Measurements from ENCODE around the gene XRCC4. TPM values are rescaled to one million over a fixed set of nuclear protein-coding genes. Genes with fewer than 3 reads are reported as not detected.

The XRCC4 gene
- total RNA-seq, 2 donors from 2014 or later: 10.6 to 17.3 TPM

DNA sequence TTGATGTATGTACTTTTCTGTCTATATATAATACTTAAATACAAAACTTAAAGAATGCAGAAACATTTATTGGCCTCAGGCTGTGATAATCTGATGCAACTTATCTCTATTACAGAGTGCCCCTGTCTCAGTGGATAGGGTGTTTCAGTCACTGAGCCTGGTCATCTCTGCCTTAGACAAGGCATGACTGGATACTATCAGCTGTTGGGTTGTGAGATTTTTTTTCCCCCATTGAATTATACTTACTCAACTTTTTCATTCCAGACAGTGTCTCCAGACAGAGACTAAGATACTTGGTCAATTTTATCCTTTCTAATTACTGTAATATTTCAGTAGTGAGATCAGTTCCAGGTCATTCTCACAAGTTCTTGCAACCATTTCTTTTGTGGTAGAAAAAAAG, 26.7 kb downstream of the XRCC4 start:
- no peaks in the 10 kb centered on the region for H3K27me3 ChIP-seq (ENCODE audit: control insufficient read depth, insufficient read depth, low read length, poor library complexity, severe bottlenecking)
- H3K27ac Mint-ChIP-seq: no peak overlapping the region
- H3K36me3 ChIP-seq (ENCODE audit: control insufficient read depth, insufficient read depth, low read length): no peaks in the 10 kb centered on the region
- no peaks in the 10 kb centered on the region for H3K9me3 ChIP-seq (ENCODE audit: control insufficient read depth, low read length)
- no peak overlapping the region for H3K4me3 ChIP-seq (ENCODE audit: low read length)
- no peak overlapping the region for H3K27ac ChIP-seq (ENCODE audit: low read depth, low read length)
- H3K27me3 Mint-ChIP-seq (ENCODE audit: insufficient read depth): no peaks in the 10 kb centered on the region
- no peak for DNase-seq
- H3K4me3 Mint-ChIP-seq: no peak overlapping the region
- no peaks in the 10 kb centered on the region for H3K9me3 Mint-ChIP-seq
- H3K36me3 Mint-ChIP-seq (ENCODE audit: low read depth): no peaks in the 10 kb centered on the region
- TF ChIP-seq, protein P1, sequence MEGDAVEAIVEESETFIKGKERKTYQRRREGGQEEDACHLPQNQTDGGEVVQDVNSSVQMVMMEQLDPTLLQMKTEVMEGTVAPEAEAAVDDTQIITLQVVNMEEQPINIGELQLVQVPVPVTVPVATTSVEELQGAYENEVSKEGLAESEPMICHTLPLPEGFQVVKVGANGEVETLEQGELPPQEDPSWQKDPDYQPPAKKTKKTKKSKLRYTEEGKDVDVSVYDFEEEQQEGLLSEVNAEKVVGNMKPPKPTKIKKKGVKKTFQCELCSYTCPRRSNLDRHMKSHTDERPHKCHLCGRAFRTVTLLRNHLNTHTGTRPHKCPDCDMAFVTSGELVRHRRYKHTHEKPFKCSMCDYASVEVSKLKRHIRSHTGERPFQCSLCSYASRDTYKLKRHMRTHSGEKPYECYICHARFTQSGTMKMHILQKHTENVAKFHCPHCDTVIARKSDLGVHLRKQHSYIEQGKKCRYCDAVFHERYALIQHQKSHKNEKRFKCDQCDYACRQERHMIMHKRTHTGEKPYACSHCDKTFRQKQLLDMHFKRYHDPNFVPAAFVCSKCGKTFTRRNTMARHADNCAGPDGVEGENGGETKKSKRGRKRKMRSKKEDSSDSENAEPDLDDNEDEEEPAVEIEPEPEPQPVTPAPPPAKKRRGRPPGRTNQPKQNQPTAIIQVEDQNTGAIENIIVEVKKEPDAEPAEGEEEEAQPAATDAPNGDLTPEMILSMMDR (conservative IDR thresholded peaks at IDR 0.05): no peak
- peaks cover 13% of the 10 kb centered on the region for H3K4me1 ChIP-seq (ENCODE audit: control insufficient read depth, insufficient read depth, low read length)
- no peak overlapping the region for H3K9ac ChIP-seq (ENCODE audit: extremely low read depth, low read length, poor library complexity, severe bottlenecking)
- H3K4me1 Mint-ChIP-seq: peaks cover 15% of the 10 kb centered on the region

DNA sequence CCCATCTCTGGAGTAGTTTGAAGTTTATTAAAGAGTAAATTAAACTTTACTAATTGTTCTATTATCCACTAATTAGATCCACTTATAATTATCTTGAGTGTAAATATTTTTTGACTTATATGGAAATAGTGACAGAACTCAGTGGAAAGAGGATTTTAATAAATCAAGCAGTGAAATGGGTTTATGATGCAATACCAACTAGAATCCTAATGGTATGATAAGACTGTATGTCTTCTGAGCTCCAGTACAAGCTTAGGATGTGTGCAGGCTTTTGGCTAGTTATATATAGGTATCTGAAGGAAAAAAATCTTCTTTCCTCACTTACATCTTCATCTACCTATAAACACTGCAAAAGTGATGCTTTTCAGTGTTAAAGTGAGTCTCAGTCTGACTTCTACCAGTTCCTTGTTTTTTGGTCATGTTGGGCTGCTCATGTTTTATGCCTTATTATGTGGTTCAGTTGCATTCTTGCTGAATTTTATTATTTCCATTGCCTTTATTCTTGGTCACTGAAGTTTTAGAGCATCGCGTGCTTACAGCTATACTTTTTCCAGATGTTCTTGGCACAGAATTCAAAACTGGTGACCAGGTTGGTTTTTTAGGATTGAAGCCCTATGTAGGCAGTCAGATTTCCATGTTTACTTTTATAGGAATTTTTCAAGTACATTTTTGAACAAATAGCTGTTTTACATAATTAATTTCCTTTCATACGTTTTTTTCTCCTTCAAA, 30.5 kb downstream of the XRCC4 start:
- H3K4me3 ChIP-seq (ENCODE audit: low read length): no peak overlapping the region
- Mint-ChIP-seq H3K27ac (no peak overlapping the region), H3K4me3 (no peak overlapping the region), H3K4me1 (no peaks in the 10 kb centered on the region), H3K27me3 (ENCODE audit: insufficient read depth) (no peaks in the 10 kb centered on the region), H3K9me3 (peaks cover 8% of the 10 kb centered on the region), H3K36me3 (ENCODE audit: low read depth) (peaks cover 11% of the 10 kb centered on the region)
- WGBS, 2 experiments (ENCODE audit: insufficient coverage in 1 of 2, insufficient read length in 1 of 2): 82 to 97% methylated on average over 2 to 3 of the region's 3 CpGs
- no peaks in the 10 kb centered on the region for H3K27me3 ChIP-seq (ENCODE audit: control insufficient read depth, insufficient read depth, low read length, poor library complexity, severe bottlenecking)
- no peak overlapping the region for H3K27ac ChIP-seq (ENCODE audit: low read depth, low read length)
- H3K4me1 ChIP-seq (ENCODE audit: control insufficient read depth, insufficient read depth, low read length): no peaks in the 10 kb centered on the region
- DNase-seq: no peak
- TF ChIP-seq, protein P1 (conservative IDR thresholded peaks at IDR 0.05): no peak
- H3K9me3 ChIP-seq (ENCODE audit: control insufficient read depth, low read length): peaks cover 8% of the 10 kb centered on the region
- no peaks in the 10 kb centered on the region for H3K36me3 ChIP-seq (ENCODE audit: control insufficient read depth, insufficient read depth, low read length)
- no peak overlapping the region for H3K9ac ChIP-seq (ENCODE audit: extremely low read depth, low read length, poor library complexity, severe bottlenecking)

DNA sequence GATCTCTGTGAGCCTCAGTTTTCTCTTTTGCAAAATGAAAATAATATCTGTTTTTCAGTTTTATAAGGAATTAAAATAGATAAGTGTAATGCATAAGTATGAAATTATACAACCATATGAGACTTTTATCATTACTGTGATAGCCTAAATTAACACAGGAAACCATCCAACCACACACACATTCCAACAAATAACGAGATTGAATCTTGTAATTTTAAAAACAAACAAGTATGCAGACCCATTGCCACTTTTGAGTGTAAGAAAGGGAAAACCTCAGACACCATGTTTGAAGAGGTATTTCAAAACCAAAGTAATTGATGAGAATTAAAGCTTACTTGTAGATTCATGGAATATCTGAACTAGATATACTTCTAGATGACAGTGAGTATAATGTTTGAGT, 32.0 kb downstream of the XRCC4 start:
- Histone ChIP-seq H3K4me3 (ENCODE audit: low read length) (no peak overlapping the region), H3K36me3 (ENCODE audit: control insufficient read depth, insufficient read depth, low read length) (no peaks in the 10 kb centered on the region), H3K4me1 (ENCODE audit: control insufficient read depth, insufficient read depth, low read length) (no peaks in the 10 kb centered on the region), H3K27me3 (ENCODE audit: control insufficient read depth, insufficient read depth, low read length, poor library complexity, severe bottlenecking) (no peaks in the 10 kb centered on the region), H3K9ac (ENCODE audit: extremely low read depth, low read length, poor library complexity, severe bottlenecking) (no peak overlapping the region), H3K9me3 (ENCODE audit: control insufficient read depth, low read length) (peaks cover 13% of the 10 kb centered on the region), H3K27ac (ENCODE audit: low read depth, low read length) (no peak overlapping the region)
- no peak overlapping the region for H3K27ac Mint-ChIP-seq
- DNase-seq: no peak
- WGBS, 2 experiments (ENCODE audit: insufficient coverage in 1 of 2, insufficient read length in 1 of 2): 100% methylated on average over 1 of the region's 1 CpG; no CpG with 5 or more reads in 1 of the 2 experiments
- H3K4me1 Mint-ChIP-seq: no peaks in the 10 kb centered on the region
- peaks cover 24% of the 10 kb centered on the region for H3K36me3 Mint-ChIP-seq (ENCODE audit: low read depth)
- H3K27me3 Mint-ChIP-seq (ENCODE audit: insufficient read depth): no peaks in the 10 kb centered on the region
- TF ChIP-seq, protein P1 (conservative IDR thresholded peaks at IDR 0.05): no peak
- H3K4me3 Mint-ChIP-seq: no peak overlapping the region
- H3K9me3 Mint-ChIP-seq: peaks cover 23% of the 10 kb centered on the region

Measured in endodermal cell (in vitro differentiated cells).